Neuron (in vitro differentiated cells): ENCODE measurements around the gene FHDC1.

Experiments used
- H2AFZ ChIP-seq: one replicate; pipeline ENCODE4 v1.6.1; 2013; ENCODE audit warnings: low read depth, mild to moderate bottlenecking, inconsistent platforms, low read length, moderate library complexity
- H3K27me3 ChIP-seq: one replicate; pipeline ENCODE4 v1.6.1; 2013; ENCODE audit warnings: low read length; ENCODE audit not compliant: insufficient read depth
- H3K36me3 ChIP-seq: one replicate; pipeline ENCODE4 v1.6.1; 2013; ENCODE audit warnings: low read length; ENCODE audit not compliant: insufficient read depth
- H3K4me1 ChIP-seq: one replicate; pipeline ENCODE4 v1.6.1; 2013; ENCODE audit warnings: low read length; ENCODE audit not compliant: insufficient read depth
- H3K4me3 ChIP-seq: 2 replicates; pipeline ENCODE4 v1.5.1; 2013; ENCODE audit warnings: mild to moderate bottlenecking, low read length, moderate library complexity
- H3K9me3 ChIP-seq: one replicate; pipeline ENCODE4 v1.6.1; 2013; ENCODE audit warnings: low read length

FHDC1 gene

GRCh38 chr4:153018684-153019083 is 82.6 kb downstream of the FHDC1 start:
- H2AFZ ChIP-seq: no peak overlapping the region
- H3K27me3 ChIP-seq: peaks cover under 1% of the 10 kb centered on the region
- H3K9me3 ChIP-seq: no peaks in the 10 kb centered on the region
- no peaks in the 10 kb centered on the region for H3K4me1 ChIP-seq
- no peak overlapping the region for H3K4me3 ChIP-seq
- no peaks in the 10 kb centered on the region for H3K36me3 ChIP-seq

DNA sequence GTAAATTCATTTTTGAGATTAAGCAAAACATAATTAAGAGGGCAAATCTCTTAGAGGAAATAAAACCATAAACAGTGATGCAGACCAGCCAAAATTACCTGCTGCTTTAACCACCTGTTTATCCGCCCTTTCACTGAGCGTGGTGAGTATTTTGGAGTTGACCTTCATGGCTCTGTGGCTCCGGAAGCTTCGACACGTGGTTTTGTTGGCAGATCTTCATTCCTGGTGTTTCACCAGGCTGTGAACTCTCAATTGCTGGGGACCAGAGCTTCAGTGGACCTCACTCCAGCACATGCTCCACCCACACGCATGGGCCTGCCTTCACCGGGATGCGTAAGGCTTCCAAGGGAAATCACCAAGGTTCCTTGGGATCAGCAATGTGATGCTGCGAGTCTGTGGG is 83.8 kb downstream of the FHDC1 start:
- Histone ChIP-seq H3K9me3 (no peaks in the 10 kb centered on the region), H2AFZ (no peak overlapping the region), H3K36me3 (no peaks in the 10 kb centered on the region), H3K27me3 (no peaks in the 10 kb centered on the region), H3K4me3 (no peak overlapping the region), H3K4me1 (no peaks in the 10 kb centered on the region)

- no peaks in the 10 kb centered on the region for H3K9me3 ChIP-seq
- H2AFZ ChIP-seq: no peak overlapping the region
- no peaks in the 10 kb centered on the region for H3K4me1 ChIP-seq
- no peaks in the 10 kb centered on the region for H3K27me3 ChIP-seq
- no peaks in the 10 kb centered on the region for H3K36me3 ChIP-seq
- no peak overlapping the region for H3K4me3 ChIP-seq
These were observed 84.3 kb downstream of the FHDC1 start for GRCh38 chr4:153020457-153020856.

DNA sequence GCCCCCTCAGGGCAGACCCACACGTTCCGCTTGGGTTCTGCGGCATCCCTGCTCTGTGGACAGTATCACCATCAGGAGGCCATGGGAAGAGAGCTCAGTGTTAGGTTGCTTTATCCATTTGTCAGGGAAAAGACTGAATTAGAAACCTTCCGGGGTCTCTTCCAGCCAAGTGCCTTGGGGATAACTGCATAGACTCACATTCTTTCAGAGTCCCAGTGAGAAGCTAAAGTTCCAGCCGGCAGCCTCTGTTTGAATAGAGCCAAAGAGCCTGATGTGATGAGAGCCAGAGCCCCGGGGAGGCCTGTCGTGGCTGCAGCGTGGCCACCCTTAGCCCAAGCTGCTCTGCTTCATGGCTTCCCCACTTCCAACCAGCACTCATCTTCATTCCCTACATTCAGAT is 85.2 kb downstream of the FHDC1 start:
- Histone ChIP-seq H3K27me3 (no peaks in the 10 kb centered on the region), H2AFZ (no peak overlapping the region), H3K36me3 (no peaks in the 10 kb centered on the region), H3K9me3 (no peaks in the 10 kb centered on the region), H3K4me1 (no peaks in the 10 kb centered on the region), H3K4me3 (no peak overlapping the region)

- H3K4me1 ChIP-seq: no peaks in the 10 kb centered on the region
- no peaks in the 10 kb centered on the region for H3K27me3 ChIP-seq
- no peak overlapping the region for H3K4me3 ChIP-seq
These were observed 86.2 kb downstream of the FHDC1 start for GRCh38 chr4:153022241-153022715.

DNA sequence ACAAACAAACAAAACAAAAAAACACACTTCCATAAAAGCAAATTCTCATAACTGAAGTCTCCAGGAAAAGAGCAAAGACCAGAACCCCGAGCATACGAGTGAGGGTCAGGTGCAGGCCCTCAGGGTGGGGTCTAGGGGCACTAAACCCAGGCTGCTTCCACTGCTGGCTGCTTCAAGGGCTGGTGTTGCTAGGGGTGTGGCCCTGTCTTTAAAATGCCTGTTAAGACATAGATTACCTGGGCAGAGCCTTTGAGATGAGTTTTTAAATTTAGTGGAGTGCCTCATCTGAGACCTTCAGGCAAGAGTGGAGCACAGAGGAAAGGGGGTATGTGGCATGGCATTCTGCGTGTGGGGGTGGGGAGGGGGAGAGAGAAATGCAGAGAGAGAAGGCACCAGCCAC is 87.0 kb downstream of the FHDC1 start:
- Histone ChIP-seq H3K4me1 (no peaks in the 10 kb centered on the region), H3K9me3 (no peaks in the 10 kb centered on the region), H3K36me3 (no peaks in the 10 kb centered on the region), H3K4me3 (no peak overlapping the region), H3K27me3 (no peaks in the 10 kb centered on the region), H2AFZ (no peak overlapping the region)

More at GRCh38 chr4:153022241-153022715, 86.2 kb downstream of the FHDC1 start:
- H3K9me3 ChIP-seq: no peaks in the 10 kb centered on the region
- no peaks in the 10 kb centered on the region for H3K36me3 ChIP-seq
- no peak overlapping the region for H2AFZ ChIP-seq

DNA sequence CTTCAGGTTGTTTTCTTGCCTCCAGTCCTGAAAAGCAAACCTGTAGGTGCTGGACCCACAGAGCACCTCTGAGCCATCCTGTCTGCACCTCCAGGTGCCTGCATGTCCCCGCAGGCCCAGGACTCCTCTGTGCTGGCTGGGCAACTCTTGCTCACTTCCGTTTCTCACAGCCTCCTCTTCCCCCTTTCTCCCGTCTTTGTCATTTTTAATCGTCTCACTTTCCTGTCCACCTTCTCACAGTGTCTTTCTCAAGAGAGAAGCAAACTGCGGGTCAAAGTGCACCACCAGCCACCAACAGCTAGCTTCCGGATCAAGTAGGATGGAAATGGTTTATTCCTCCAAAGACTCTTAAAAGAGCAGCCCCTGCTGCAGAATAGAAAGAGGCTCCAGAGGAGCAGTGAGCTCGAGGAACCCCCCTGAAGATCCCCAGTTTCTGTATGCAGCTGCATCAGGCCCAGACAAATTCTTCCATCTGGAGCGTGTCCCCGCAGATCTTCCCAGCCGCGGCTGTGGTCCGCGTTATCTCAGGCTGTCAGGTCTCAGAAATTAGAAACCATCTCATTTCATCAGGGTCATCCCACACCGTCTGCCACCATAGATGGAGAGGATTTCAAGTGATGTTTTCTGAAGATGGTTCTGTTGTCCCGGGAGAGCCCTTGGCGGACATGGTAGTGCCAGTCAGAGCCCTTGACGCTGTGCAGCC is 87.7 kb downstream of the FHDC1 start:
- Histone ChIP-seq H3K27me3 (peaks cover under 1% of the 10 kb centered on the region), H3K9me3 (no peaks in the 10 kb centered on the region), H3K4me1 (no peaks in the 10 kb centered on the region), H3K4me3 (no peak overlapping the region), H2AFZ (no peak overlapping the region), H3K36me3 (no peaks in the 10 kb centered on the region)

DNA sequence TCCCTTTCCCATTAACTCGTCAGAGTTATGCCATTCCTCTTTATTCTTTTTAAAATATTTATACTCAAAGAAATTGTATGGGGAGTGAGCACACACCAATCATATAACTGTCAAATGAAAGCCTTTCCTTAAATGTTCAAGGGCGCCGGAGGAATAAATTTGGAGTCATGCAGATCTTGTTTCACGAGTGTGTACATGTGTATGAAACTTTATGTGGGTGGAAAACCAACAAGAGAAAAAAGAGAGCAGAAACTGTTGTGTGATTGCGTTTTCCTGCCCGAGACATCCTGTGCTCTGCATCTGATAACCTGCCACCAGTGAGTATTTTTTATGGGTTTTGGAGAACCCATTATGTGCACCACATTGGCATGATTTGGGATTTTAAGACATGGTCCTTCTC is 88.3 kb downstream of the FHDC1 start:
- H2AFZ ChIP-seq: no peak overlapping the region

DNA sequence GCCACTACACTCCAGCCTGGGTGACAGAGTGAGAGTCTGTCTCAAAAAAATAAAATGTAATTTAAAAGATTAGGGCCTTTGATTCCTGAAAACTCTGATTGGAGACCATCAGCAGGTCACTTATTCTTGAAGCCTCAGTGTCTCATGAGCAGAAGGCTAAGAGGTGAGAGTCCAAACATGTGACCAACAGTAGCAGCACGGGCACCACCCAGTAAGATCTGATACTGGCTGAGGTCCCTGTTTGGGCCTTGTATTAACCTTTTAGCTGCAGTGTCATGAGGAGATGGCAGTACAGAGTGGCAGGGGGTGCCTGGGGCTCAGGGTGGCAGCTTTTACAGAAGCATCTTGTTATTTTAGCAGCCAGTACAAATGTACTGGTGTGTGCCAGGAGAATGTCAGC is 89.3 kb downstream of the FHDC1 start:
- no peak overlapping the region for H2AFZ ChIP-seq
- no peak overlapping the region for H3K4me3 ChIP-seq
- H3K36me3 ChIP-seq: no peaks in the 10 kb centered on the region
- H3K9me3 ChIP-seq: no peaks in the 10 kb centered on the region
- no peaks in the 10 kb centered on the region for H3K4me1 ChIP-seq
- H3K27me3 ChIP-seq: peaks cover 2% of the 10 kb centered on the region

More for the DNA sequence above, 88.3 kb downstream of the FHDC1 start:
- Histone ChIP-seq H3K4me1 (no peaks in the 10 kb centered on the region), H3K4me3 (no peak overlapping the region), H3K36me3 (no peaks in the 10 kb centered on the region), H3K27me3 (peaks cover 2% of the 10 kb centered on the region), H3K9me3 (no peaks in the 10 kb centered on the region)

DNA sequence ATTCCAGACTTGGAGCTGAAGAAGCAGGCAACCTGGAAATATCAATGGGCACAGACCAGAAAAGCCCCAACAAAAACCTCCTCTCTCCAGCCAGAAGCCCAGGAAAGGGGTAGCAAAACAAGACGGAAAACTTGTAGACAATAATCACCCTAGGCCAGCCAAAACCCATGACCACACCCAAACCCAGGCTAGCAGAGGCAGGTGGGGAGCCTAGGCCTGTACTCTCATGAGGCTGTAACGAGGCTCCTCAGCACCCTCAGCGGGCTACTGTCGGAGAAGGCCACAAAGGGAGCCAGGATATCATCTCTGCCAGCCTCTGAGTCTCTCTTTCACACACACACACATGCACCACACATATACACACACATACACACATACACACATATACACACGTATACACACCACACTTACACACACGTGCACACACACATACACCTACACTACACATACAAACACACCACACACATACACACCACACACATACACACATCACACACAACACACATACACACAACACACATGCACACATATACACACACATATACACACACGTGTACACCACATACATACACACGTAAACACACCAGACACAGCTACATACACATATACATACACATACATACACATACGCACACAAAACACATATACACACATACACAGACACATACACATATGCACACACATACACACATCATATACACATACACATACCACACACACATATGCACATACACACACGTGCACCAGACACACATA is 90.6 kb downstream of the FHDC1 start:
- H3K27me3 ChIP-seq: peaks cover 2% of the 10 kb centered on the region

GRCh38 chr4:153027866-153028265 is 91.7 kb downstream of the FHDC1 start:
- Histone ChIP-seq H3K9me3 (no peaks in the 10 kb centered on the region), H3K36me3 (no peaks in the 10 kb centered on the region), H3K27me3 (peaks cover 2% of the 10 kb centered on the region), H3K4me1 (no peaks in the 10 kb centered on the region), H2AFZ (no peak overlapping the region), H3K4me3 (no peak overlapping the region)

More for the DNA sequence above, 90.6 kb downstream of the FHDC1 start:
- no peaks in the 10 kb centered on the region for H3K4me1 ChIP-seq
- H3K4me3 ChIP-seq: no peak overlapping the region
- H2AFZ ChIP-seq: no peak overlapping the region
- no peaks in the 10 kb centered on the region for H3K9me3 ChIP-seq
- H3K36me3 ChIP-seq: no peaks in the 10 kb centered on the region

GRCh38 chr4:153028535-153028934 is 92.4 kb downstream of the FHDC1 start:
- Histone ChIP-seq H3K27me3 (peaks cover 2% of the 10 kb centered on the region), H2AFZ (no peak overlapping the region), H3K4me1 (no peaks in the 10 kb centered on the region), H3K9me3 (no peaks in the 10 kb centered on the region), H3K4me3 (no peak overlapping the region), H3K36me3 (no peaks in the 10 kb centered on the region)
